GM12878 (cell line): ENCODE results near the gene AKAP9. TPM values are rescaled to one million over a fixed set of nuclear protein-coding genes. Genes with fewer than 3 reads are reported as not detected.
"Not testable (repeated sequence)": the region's sequence is repeated elsewhere in the genome, so short reads cannot be mapped to it uniquely, and the experiment has no call there.

Experiments used
- ATAC-seq: fragments of 200-7000 bp; cut with Tn5 transposase; 3 replicates; pipeline ENCODE4 v1.9.1; 2020; ENCODE audit warnings: mild to moderate bottlenecking, moderate library complexity
- BruUV-seq: library from RNA; stranded (reverse); fragments of 400-500 nt; replicated peaks from 2 replicates; lab custom pipeline; 2021; lab: Mats Ljungman, UMichigan
- CTCF ChIA-PET: fragments of 300-600 bp; sonication (Branson Sonifier 250); formaldehyde crosslinking; extraction: SDS; loops from one replicate; lab custom pipeline; 2021; ENCODE audit warnings: inconsistent platforms; lab: Yijun Ruan, JAX
- POLR2A ChIA-PET: fragments of 350-600 bp; formaldehyde crosslinking; extraction: SDS; loops from one replicate; lab custom pipeline; 2021; ENCODE audit warnings: inconsistent platforms; lab: Charles Lee
- RAD21 ChIA-PET: fragments of 300-600 bp; sonication (Branson Sonifier 250); formaldehyde crosslinking; loops from one replicate; lab custom pipeline; 2023; ENCODE audit warnings: antibody characterized with exemption; ENCODE audit not compliant: unreplicated experiment; lab: Charles Lee
- SMC1A ChIA-PET: fragments of 300-600 bp; sonication (Branson Sonifier 250); formaldehyde crosslinking; loops from one replicate; lab custom pipeline; 2023; ENCODE audit not compliant: unreplicated experiment, uncharacterized antibody; lab: Charles Lee
- DNase-seq: peaks from one replicate; pipeline ENCODE4 v3.0.0-alpha.2; 2011; ENCODE audit warnings: low read depth, low spot score
- FAIRE-seq: peaks from 3 replicates; lab custom pipeline; 2011; peaks lifted over from hg19 to GRCh38; lab: Jason Lieb, UNC
- H2AFZ ChIP-seq: 2 replicates; pipeline ENCODE4 v1.6.0; 2011; ENCODE audit warnings: low read depth, low read length, control low read depth; ENCODE audit not compliant: control insufficient read depth
- H3K27ac ChIP-seq: 2 replicates; pipeline ENCODE4 v1.5.1; 2011; ENCODE audit warnings: control low read depth; ENCODE audit not compliant: control insufficient read depth, insufficient read depth
- H3K27me3 ChIP-seq, 2 experiments: replicated peaks in 1 of 2; 2 replicates each; pipeline versions ENCODE4 v1.6.0 to v1.6.1; 2011; ENCODE audit warnings: low read length in 1 of 2; ENCODE audit not compliant: control insufficient read depth in 2 of 2, insufficient read depth in 2 of 2
- H3K36me3 ChIP-seq, 2 experiments: 2 replicates each; pipeline ENCODE4 v1.5.1; 2011; ENCODE audit warnings: low read length in 1 of 2; ENCODE audit not compliant: control insufficient read depth in 2 of 2, insufficient read depth in 2 of 2
- H3K4me1 ChIP-seq: 2 replicates; pipeline ENCODE4 v1.6.1; 2011; ENCODE audit warnings: mild to moderate bottlenecking, low read length, moderate library complexity, mixed read lengths; ENCODE audit not compliant: control insufficient read depth, insufficient read depth
- H3K4me2 ChIP-seq: 2 replicates; pipeline ENCODE4 v1.6.0; 2011; ENCODE audit warnings: control low read depth; ENCODE audit not compliant: control insufficient read depth, insufficient read depth
- H3K4me3 ChIP-seq: fragments of 200-600 bp; sonication (generic); 2 replicates; pipeline ENCODE4 v1.5.1; 2016
- H3K79me2 ChIP-seq: 2 replicates; pipeline ENCODE4 v1.6.0; 2011; ENCODE audit warnings: low read length; ENCODE audit not compliant: control insufficient read depth, insufficient read depth
- H3K9ac ChIP-seq: 2 replicates; pipeline ENCODE4 v1.8.0; 2011; ENCODE audit warnings: low read length, control low read depth, mixed read lengths; ENCODE audit not compliant: control insufficient read depth, insufficient read depth
- H3K9me3 ChIP-seq: replicated peaks from 3 replicates; pipeline ENCODE4 v1.5.1; 2011; ENCODE audit warnings: mild to moderate bottlenecking, low read length; ENCODE audit not compliant: control insufficient read depth, insufficient read depth
- H4K20me1 ChIP-seq: 2 replicates; pipeline ENCODE4 v1.6.0; 2011; ENCODE audit not compliant: control insufficient read depth, insufficient read depth
- BRCA1 ChIP-seq: IDR thresholded peaks from 2 replicates; pipeline ENCODE4 v1.6.1; 2011; ENCODE audit warnings: low read depth, low read length, improper control_type of control experiment
- CHD1 ChIP-seq: IDR thresholded peaks from 2 replicates; pipeline ENCODE4 v1.6.1; 2012; ENCODE audit warnings: low read depth, low read length, improper control_type of control experiment
- EP300 ChIP-seq, 2 experiments: fragments of 150-350 bp in 1 of 2; IDR thresholded peaks; 2 replicates each; pipeline ENCODE4 v1.6.1; 2011 to 2012; ENCODE audit warnings: low read depth in 2 of 2, low read length in 2 of 2, borderline replicate concordance in 1 of 2, improper control_type of control experiment in 1 of 2, inconsistent platforms in 1 of 2; ENCODE audit not compliant: control insufficient read depth in 1 of 2
- FOS ChIP-seq: IDR thresholded peaks from 3 replicates; pipeline ENCODE4 v1.6.1; 2011; ENCODE audit warnings: borderline replicate concordance; ENCODE audit not compliant: insufficient read length; ENCODE audit errors: extremely low read depth
- FOXK2 ChIP-seq: fragments of 450-650 bp; IDR thresholded peaks from 2 replicates; pipeline ENCODE4 v1.6.1; 2017; ENCODE audit warnings: mild to moderate bottlenecking, moderate library complexity
- GABPA ChIP-seq: IDR thresholded peaks from 2 replicates; pipeline ENCODE4 v1.6.1; 2014; ENCODE audit warnings: antibody characterized with exemption, low read depth, mild to moderate bottlenecking, inconsistent platforms
- HDAC2 ChIP-seq: fragments of 200-600 bp; sonication (generic); IDR thresholded peaks from 2 replicates; pipeline ENCODE4 v1.6.1; 2017
- KLF5 ChIP-seq: fragments of 450-650 bp; IDR thresholded peaks from 2 replicates; pipeline ENCODE4 v1.6.1; 2014; ENCODE audit warnings: mild to moderate bottlenecking; ENCODE audit not compliant: partially characterized antibody
- NKRF ChIP-seq: fragments of 450-650 bp; conservative IDR thresholded peaks from 2 replicates; pipeline ENCODE4 v1.6.1; 2017; ENCODE audit warnings: mild to moderate bottlenecking, moderate library complexity
- RFX5 ChIP-seq: IDR thresholded peaks from 2 replicates; pipeline ENCODE4 v1.6.1; 2011; ENCODE audit warnings: low read depth, low read length, improper control_type of control experiment
- SMC3 ChIP-seq: IDR thresholded peaks from 2 replicates; pipeline ENCODE4 v1.6.1; 2011; ENCODE audit warnings: low read length, improper control_type of control experiment, borderline replicate concordance
- YBX1 ChIP-seq: fragments of 450-650 bp; IDR thresholded peaks from 2 replicates; pipeline ENCODE4 v1.6.1; 2016; ENCODE audit warnings: antibody characterized with exemption
- ZNF217 ChIP-seq: fragments of 450-650 bp; IDR thresholded peaks from 2 replicates; pipeline ENCODE4 v1.6.1; 2017; ENCODE audit warnings: antibody characterized with exemption, mild to moderate bottlenecking
- ZNF24 ChIP-seq: fragments of 450-650 bp; IDR thresholded peaks from 2 replicates; pipeline ENCODE4 v1.6.1; 2017; ENCODE audit warnings: antibody characterized with exemption, mild to moderate bottlenecking
- ZNF592 ChIP-seq: fragments of 450-650 bp; IDR thresholded peaks from 2 replicates; pipeline ENCODE4 v1.6.1; 2017; ENCODE audit warnings: mild to moderate bottlenecking, moderate library complexity
- WGBS: methylation state at CpG from one replicate; pipeline ENCODE4 v1.1.6; 2016; ENCODE audit warnings: low lambda C conversion rate; ENCODE audit not compliant: insufficient replicate concordance, insufficient coverage; ENCODE audit errors: missing lambda C conversion rate; 5-methylcytosine and 5-hydroxymethylcytosine counted together
- in situ Hi-C: fragments of 300-500 bp; cut with MboI; formaldehyde crosslinking; loops from 9 replicates; pipeline ENCODE4 v1.14.3; 2018; ENCODE audit warnings: mixed read lengths
- intact Hi-C: fragments of 100-400 bp; cut with micrococcal nuclease; formaldehyde crosslinking; loops from one replicate; pipeline ENCODE4 v1.14.2; 2022; ENCODE audit not compliant: unreplicated experiment
- polyA plus RNA-seq, 11 experiments: library from polyadenylated mRNA; depleted of rRNA in 4 of 11; unstranded in 6 of 11; stranded (reverse) in 5 of 11; fragments of >200 nt; fragmentation: Nextera tagmentation in 4 of 11; fragmentation: Illumina TruSeq in 1 of 11; extraction: Ambion mirVana in 4 of 11; extraction: Trizol in 1 of 11; gene quantifications; 1 replicate in 1 of 11; 2 replicates in 10 of 11; pipeline versions ENCODE4 v1.2.1 to v1.2.3, GENCODE V29; 2011 to 2016; ENCODE audit warnings: inconsistent platforms in 2 of 11, missing spikeins in 2 of 11, low read depth in 1 of 11
- total RNA-seq, 4 experiments: library from RNA; depleted of rRNA in 3 of 4; stranded (reverse); fragments of >200 nt in 3 of 4; fragmentation: Illumina TruSeq in 1 of 4; extraction: Trizol in 1 of 4; gene quantifications; 2 replicates each; pipeline versions ENCODE4 v1.2.1 to v1.2.3, GENCODE V29; 2013 to 2021

Gene AKAP9
- total and polyA plus RNA-seq, 10 of the 15 experiments (the other 5 are each of a cell fraction or from before 2014, with no cell fraction given), result 21.1 to 62.8 (median 31.6) TPM

- Histone ChIP-seq H3K27ac (no peak overlapping the region), H3K4me3 (no peak overlapping the region), H3K9ac (no peak overlapping the region), H3K4me2 (no peak overlapping the region), H2AFZ (no peak overlapping the region), H3K36me3 (peaks cover 0 to 27% of the 10 kb centered on the region in 2 experiments; a peak in 3 of 4 replicates), H3K4me1 (no peaks in the 10 kb centered on the region), H4K20me1 (no peaks in the 10 kb centered on the region)
- RAD21 ChIA-PET, result no interaction called here
- POLR2A ChIA-PET, result no interaction called here
- CTCF ChIA-PET, result no interaction called here
- SMC1A ChIA-PET, result no interaction called here
- FAIRE-seq (no peak), ATAC-seq (no peak), DNase-seq (no peak)
- in situ Hi-C loops, result no loop called here
- TF ChIP-seq EP300 (IDR thresholded peaks at IDR 0.05; ENCODE audit: borderline replicate concordance in 1 of 2, control insufficient read depth in 1 of 2, low read depth in 2 of 2, low read length in 2 of 2), result no peak
- no peak for TF ChIP-seq SMC3
- no peak for TF ChIP-seq FOXK2
- no peak for TF ChIP-seq GABPA
- TF ChIP-seq ZNF217, result no peak
- no peak for TF ChIP-seq HDAC2
- no peak for TF ChIP-seq FOS
- no peak for TF ChIP-seq KLF5
- TF ChIP-seq BRCA1, result no peak
- TF ChIP-seq NKRF, result no peak
- TF ChIP-seq YBX1, result no peak
- no peak for TF ChIP-seq ZNF24
- TF ChIP-seq ZNF592, result no peak
- no peak for TF ChIP-seq CHD1
- TF ChIP-seq RFX5, result no peak
- TF ChIP-seq, all 136 proteins: peak for 0
- Histone ChIP-seq H3K9me3 (no peaks in the 10 kb centered on the region), H3K27me3 (no peaks in the 10 kb centered on the region), H3K79me2 (no peaks in the 10 kb centered on the region)
- intact Hi-C loops, result no loop called here
- BruUV-seq, result no TSS peak
- 100% methylated on average over 1 of the region's 1 CpG for WGBS
These were observed 159.9 kb downstream of the AKAP9 start for GRCh38 chr7:92100534-92100933.

GRCh38 chr7:92102862-92103261 is 162.2 kb downstream of the AKAP9 start:
- H3K9ac ChIP-seq, H3K4me2 ChIP-seq, FAIRE-seq, SMC1A ChIA-PET, intact Hi-C loops, DNase-seq, in situ Hi-C loops, H3K79me2 ChIP-seq, BruUV-seq, H4K20me1 ChIP-seq, H3K27me3 ChIP-seq, H3K9me3 ChIP-seq, H3K4me3 ChIP-seq, H3K4me1 ChIP-seq, H3K27ac ChIP-seq, RAD21 ChIA-PET, CTCF ChIA-PET, ATAC-seq, H2AFZ ChIP-seq: not testable (repeated sequence)
- H3K36me3 ChIP-seq, result peaks cover 0 to 25% of the 10 kb centered on the region in 2 experiments; a peak in 3 of 4 replicates
- POLR2A ChIA-PET, result interaction anchor here (1.2 kb wide), 1 partner anchor 211 kb away, joined by 3 read pairs; no protein-coding TSS in a partner anchor
- 100% methylated on average over 5 of the region's 5 CpGs for WGBS
